ENCODE measurements around the gene DLST.

DNA sequence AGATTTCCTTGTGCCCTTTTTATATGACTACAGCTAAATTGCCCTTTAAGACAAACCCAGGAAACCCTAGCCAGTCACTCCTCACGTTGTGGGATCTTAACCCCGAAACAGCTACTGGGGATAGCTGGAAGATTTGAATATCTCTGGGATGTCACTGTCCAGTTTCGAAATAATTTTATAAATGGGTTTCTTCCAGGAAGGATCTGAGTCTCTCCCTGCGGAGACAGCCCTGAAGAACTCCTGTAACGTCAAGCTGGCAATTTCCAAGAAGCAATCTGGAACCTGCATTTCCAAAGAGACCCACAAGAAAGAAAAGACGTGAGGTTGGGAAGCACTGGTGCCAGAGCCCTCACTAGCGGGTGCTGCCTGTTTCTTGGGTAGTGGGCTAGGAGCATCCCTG lies 26.7 kb upstream of the DLST start:
- TF ChIP-seq, protein P1, sequence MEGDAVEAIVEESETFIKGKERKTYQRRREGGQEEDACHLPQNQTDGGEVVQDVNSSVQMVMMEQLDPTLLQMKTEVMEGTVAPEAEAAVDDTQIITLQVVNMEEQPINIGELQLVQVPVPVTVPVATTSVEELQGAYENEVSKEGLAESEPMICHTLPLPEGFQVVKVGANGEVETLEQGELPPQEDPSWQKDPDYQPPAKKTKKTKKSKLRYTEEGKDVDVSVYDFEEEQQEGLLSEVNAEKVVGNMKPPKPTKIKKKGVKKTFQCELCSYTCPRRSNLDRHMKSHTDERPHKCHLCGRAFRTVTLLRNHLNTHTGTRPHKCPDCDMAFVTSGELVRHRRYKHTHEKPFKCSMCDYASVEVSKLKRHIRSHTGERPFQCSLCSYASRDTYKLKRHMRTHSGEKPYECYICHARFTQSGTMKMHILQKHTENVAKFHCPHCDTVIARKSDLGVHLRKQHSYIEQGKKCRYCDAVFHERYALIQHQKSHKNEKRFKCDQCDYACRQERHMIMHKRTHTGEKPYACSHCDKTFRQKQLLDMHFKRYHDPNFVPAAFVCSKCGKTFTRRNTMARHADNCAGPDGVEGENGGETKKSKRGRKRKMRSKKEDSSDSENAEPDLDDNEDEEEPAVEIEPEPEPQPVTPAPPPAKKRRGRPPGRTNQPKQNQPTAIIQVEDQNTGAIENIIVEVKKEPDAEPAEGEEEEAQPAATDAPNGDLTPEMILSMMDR (IDR thresholded peaks at IDR 0.05): no peak
- TF ChIP-seq EZH2 (IDR thresholded peaks at IDR 0.05) (no peak), EZH2phosphoT487 (IDR thresholded peaks at IDR 0.05) (no peak)
